Neural cell (in vitro differentiated cells): ENCODE measurements around the gene GNPTAB. TPM values are rescaled to one million over a fixed set of nuclear protein-coding genes. Genes with fewer than 3 reads are reported as not detected.

Experiments used
- H2AFZ ChIP-seq: fragments of 200-600, 300-800 bp; sonication (generic), shearing (Covaris generic); 2 replicates; pipeline ENCODE4 v1.6.0; 2014; ENCODE audit warnings: low read depth, mild to moderate bottlenecking, antibody characterized with exemption, low read length, moderate library complexity
- H3F3A ChIP-seq: fragments of 200-600 bp; shearing (Covaris generic); 2 replicates; pipeline ENCODE4 v1.6.1; 2016; ENCODE audit warnings: mild to moderate bottlenecking, moderate library complexity, mixed read lengths, antibody characterized with exemption, low read length; ENCODE audit not compliant: insufficient read depth, poor library complexity, severe bottlenecking
- H3K27ac ChIP-seq: fragments of 200-600, 300-800 bp; sonication (generic), shearing (Covaris generic); 2 replicates; pipeline ENCODE4 v1.5.1; 2014; ENCODE audit warnings: mild to moderate bottlenecking, low read length, moderate library complexity
- H3K27me3 ChIP-seq: fragments of 300-800, 200-600 bp; sonication (generic), shearing (Covaris generic); 2 replicates; pipeline ENCODE4 v1.6.0; 2014; ENCODE audit warnings: mild to moderate bottlenecking, low read depth, low read length, moderate library complexity; ENCODE audit not compliant: insufficient read depth
- H3K36me3 ChIP-seq: fragments of 300-800, 200-600 bp; sonication (generic), shearing (Covaris generic); 2 replicates; pipeline ENCODE4 v1.5.1; 2014; ENCODE audit warnings: mild to moderate bottlenecking, antibody characterized with exemption, low read length, moderate library complexity; ENCODE audit not compliant: insufficient read depth
- H3K4me2 ChIP-seq: fragments of 300-800, 200-600 bp; sonication (generic), shearing (Covaris generic); 2 replicates; pipeline ENCODE4 v1.6.0; 2014; ENCODE audit warnings: mild to moderate bottlenecking, low read length
- H3K4me3 ChIP-seq: fragments of 300-800, 200-600 bp; sonication (generic), shearing (Covaris generic); 2 replicates; pipeline ENCODE4 v1.5.1; 2014; ENCODE audit warnings: mild to moderate bottlenecking, low read length, moderate library complexity
- H3K79me2 ChIP-seq: fragments of 200-600 bp; shearing (Covaris generic); replicated peaks from 2 replicates; pipeline ENCODE4 v1.6.0; 2014; ENCODE audit warnings: mild to moderate bottlenecking, low read length, moderate library complexity; ENCODE audit not compliant: insufficient read depth
- H3K9ac ChIP-seq: fragments of 300-800, 200-600 bp; sonication (generic), shearing (Covaris generic); 2 replicates; pipeline ENCODE4 v1.6.1; 2016; ENCODE audit warnings: mild to moderate bottlenecking, low read length, mixed read lengths
- H3K9me2 ChIP-seq: fragments of 200-600 bp; shearing (Covaris generic); 2 replicates; pipeline ENCODE4 v1.6.1; 2016; ENCODE audit warnings: mild to moderate bottlenecking, low read length, mixed read lengths; ENCODE audit not compliant: insufficient read depth
- H3K9me3 ChIP-seq: fragments of 200-600, 300-800 bp; sonication (generic), shearing (Covaris generic); 2 replicates; pipeline ENCODE4 v1.6.1; 2016; ENCODE audit warnings: mild to moderate bottlenecking, mixed run types, low read length, moderate library complexity, mixed read lengths
- H4K20me1 ChIP-seq: fragments of 200-600 bp; shearing (Covaris generic); 2 replicates; pipeline ENCODE4 v1.6.1; 2016; ENCODE audit warnings: mild to moderate bottlenecking, mixed run types; ENCODE audit not compliant: insufficient read depth
- EP300 ChIP-seq: fragments of 450-650 bp; conservative IDR thresholded peaks from 2 replicates; pipeline ENCODE4 v1.6.1; 2014; ENCODE audit warnings: antibody characterized with exemption, mild to moderate bottlenecking, moderate library complexity; ENCODE audit not compliant: poor library complexity, severe bottlenecking
- EZH2 ChIP-seq: fragments of 200-600, 300-800 bp; shearing (Covaris generic), sonication (generic); IDR thresholded peaks from 2 replicates; pipeline ENCODE4 v1.6.1; 2014; ENCODE audit warnings: antibody characterized with exemption, low read length, borderline replicate concordance, mild to moderate bottlenecking; ENCODE audit not compliant: insufficient read depth, poor library complexity, severe bottlenecking
- MXI1 ChIP-seq: fragments of 450-650 bp; conservative IDR thresholded peaks from 2 replicates; pipeline ENCODE4 v1.6.1; 2014; ENCODE audit warnings: antibody characterized with exemption, mild to moderate bottlenecking; ENCODE audit not compliant: poor library complexity, severe bottlenecking
- POLR2AphosphoS5 ChIP-seq: IDR thresholded peaks from 2 replicates; pipeline ENCODE4 v1.6.1; 2012
- RAD21 ChIP-seq: fragments of 450-650 bp; conservative IDR thresholded peaks from 2 replicates; pipeline ENCODE4 v1.6.1; 2014; ENCODE audit warnings: antibody characterized with exemption, mild to moderate bottlenecking, moderate library complexity
- SMC3 ChIP-seq: fragments of 450-650 bp; conservative IDR thresholded peaks from 2 replicates; pipeline ENCODE4 v1.6.1; 2014; ENCODE audit warnings: antibody characterized with exemption, mild to moderate bottlenecking, moderate library complexity; ENCODE audit not compliant: poor library complexity
- TAF1 ChIP-seq: IDR thresholded peaks from 2 replicates; pipeline ENCODE4 v1.6.1; 2012; ENCODE audit warnings: low read depth
- polyA plus RNA-seq: library from polyadenylated mRNA; depleted of rRNA; stranded (reverse); fragments of >200 nt; gene quantifications from 2 replicates; pipeline ENCODE4 v1.2.3, GENCODE V29; 2014
- TF ChIP-seq, protein P1 (sequence below): IDR thresholded peaks from 2 replicates; pipeline ENCODE4 v1.6.1; 2012; ENCODE audit warnings: borderline replicate concordance
- TF ChIP-seq, protein P2 (sequence below): fragments of 450-650 bp; IDR thresholded peaks from 2 replicates; pipeline ENCODE4 v1.5.1; 2014; ENCODE audit warnings: antibody characterized with exemption, mild to moderate bottlenecking, moderate library complexity; ENCODE audit not compliant: poor library complexity, severe bottlenecking

Gene GNPTAB
- polyA plus RNA-seq, 1 donor from 2014 or later, result 80.0 TPM

GRCh38 chr12:101750152-101750551, 80.6 kb downstream of the GNPTAB start:
- H3K27me3 ChIP-seq, result no peaks in the 10 kb centered on the region
- no peak for TF ChIP-seq EZH2
- TF ChIP-seq SMC3, result no peak
- TF ChIP-seq, protein P1, sequence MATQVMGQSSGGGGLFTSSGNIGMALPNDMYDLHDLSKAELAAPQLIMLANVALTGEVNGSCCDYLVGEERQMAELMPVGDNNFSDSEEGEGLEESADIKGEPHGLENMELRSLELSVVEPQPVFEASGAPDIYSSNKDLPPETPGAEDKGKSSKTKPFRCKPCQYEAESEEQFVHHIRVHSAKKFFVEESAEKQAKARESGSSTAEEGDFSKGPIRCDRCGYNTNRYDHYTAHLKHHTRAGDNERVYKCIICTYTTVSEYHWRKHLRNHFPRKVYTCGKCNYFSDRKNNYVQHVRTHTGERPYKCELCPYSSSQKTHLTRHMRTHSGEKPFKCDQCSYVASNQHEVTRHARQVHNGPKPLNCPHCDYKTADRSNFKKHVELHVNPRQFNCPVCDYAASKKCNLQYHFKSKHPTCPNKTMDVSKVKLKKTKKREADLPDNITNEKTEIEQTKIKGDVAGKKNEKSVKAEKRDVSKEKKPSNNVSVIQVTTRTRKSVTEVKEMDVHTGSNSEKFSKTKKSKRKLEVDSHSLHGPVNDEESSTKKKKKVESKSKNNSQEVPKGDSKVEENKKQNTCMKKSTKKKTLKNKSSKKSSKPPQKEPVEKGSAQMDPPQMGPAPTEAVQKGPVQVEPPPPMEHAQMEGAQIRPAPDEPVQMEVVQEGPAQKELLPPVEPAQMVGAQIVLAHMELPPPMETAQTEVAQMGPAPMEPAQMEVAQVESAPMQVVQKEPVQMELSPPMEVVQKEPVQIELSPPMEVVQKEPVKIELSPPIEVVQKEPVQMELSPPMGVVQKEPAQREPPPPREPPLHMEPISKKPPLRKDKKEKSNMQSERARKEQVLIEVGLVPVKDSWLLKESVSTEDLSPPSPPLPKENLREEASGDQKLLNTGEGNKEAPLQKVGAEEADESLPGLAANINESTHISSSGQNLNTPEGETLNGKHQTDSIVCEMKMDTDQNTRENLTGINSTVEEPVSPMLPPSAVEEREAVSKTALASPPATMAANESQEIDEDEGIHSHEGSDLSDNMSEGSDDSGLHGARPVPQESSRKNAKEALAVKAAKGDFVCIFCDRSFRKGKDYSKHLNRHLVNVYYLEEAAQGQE, result no peak
- no peak for TF ChIP-seq EP300
- TF ChIP-seq TAF1, result no peak
- TF ChIP-seq RAD21, result no peak
- H3F3A ChIP-seq, result no peaks in the 10 kb centered on the region
- no peaks in the 10 kb centered on the region for H3K79me2 ChIP-seq
- H3K4me2 ChIP-seq, result no peak overlapping the region
- no peak overlapping the region for H3K9ac ChIP-seq
- H3K9me3 ChIP-seq, result no peaks in the 10 kb centered on the region
- H3K4me3 ChIP-seq, result no peak overlapping the region
- H3K36me3 ChIP-seq, result peaks cover 13% of the 10 kb centered on the region
- no peaks in the 10 kb centered on the region for H4K20me1 ChIP-seq
- H3K9me2 ChIP-seq, result no peaks in the 10 kb centered on the region
- no peak overlapping the region for H2AFZ ChIP-seq
- no peak overlapping the region for H3K27ac ChIP-seq

- H3K27ac ChIP-seq, result no peak overlapping the region
These were observed 81.1 kb downstream of the GNPTAB start for GRCh38 chr12:101749657-101750056.

DNA sequence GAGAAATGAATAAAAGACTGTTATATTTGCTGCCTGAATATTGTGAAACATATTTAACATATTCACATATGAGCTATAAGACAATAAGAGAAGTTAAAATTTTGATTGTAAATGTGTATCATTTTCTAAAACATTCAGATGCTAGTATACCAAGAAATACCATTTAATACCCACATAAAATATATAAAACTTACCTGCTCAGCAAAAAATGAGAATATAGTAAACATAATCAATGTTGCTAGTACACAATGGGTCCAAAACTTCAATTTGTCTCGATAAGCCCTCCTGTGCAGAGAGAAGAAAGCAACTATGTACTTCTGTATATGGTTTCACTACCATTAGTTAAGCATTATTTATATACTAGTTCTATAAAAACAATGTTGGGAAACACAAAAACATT, 81.9 kb downstream of the GNPTAB start:
- H3K36me3 ChIP-seq, result peaks cover 13% of the 10 kb centered on the region
- H3F3A ChIP-seq, result no peaks in the 10 kb centered on the region
- TF ChIP-seq TAF1 (no peak), SMC3 (no peak), EP300 (no peak), RAD21 (no peak), MXI1 (no peak), EZH2 (no peak), POLR2AphosphoS5 (no peak)
- TF ChIP-seq, protein P1, result no peak
- TF ChIP-seq, protein P2, sequence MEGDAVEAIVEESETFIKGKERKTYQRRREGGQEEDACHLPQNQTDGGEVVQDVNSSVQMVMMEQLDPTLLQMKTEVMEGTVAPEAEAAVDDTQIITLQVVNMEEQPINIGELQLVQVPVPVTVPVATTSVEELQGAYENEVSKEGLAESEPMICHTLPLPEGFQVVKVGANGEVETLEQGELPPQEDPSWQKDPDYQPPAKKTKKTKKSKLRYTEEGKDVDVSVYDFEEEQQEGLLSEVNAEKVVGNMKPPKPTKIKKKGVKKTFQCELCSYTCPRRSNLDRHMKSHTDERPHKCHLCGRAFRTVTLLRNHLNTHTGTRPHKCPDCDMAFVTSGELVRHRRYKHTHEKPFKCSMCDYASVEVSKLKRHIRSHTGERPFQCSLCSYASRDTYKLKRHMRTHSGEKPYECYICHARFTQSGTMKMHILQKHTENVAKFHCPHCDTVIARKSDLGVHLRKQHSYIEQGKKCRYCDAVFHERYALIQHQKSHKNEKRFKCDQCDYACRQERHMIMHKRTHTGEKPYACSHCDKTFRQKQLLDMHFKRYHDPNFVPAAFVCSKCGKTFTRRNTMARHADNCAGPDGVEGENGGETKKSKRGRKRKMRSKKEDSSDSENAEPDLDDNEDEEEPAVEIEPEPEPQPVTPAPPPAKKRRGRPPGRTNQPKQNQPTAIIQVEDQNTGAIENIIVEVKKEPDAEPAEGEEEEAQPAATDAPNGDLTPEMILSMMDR, result no peak
- no peaks in the 10 kb centered on the region for H3K27me3 ChIP-seq
- no peak overlapping the region for H3K9ac ChIP-seq
- no peaks in the 10 kb centered on the region for H4K20me1 ChIP-seq
- H3K4me3 ChIP-seq, result no peak overlapping the region
- H3K9me3 ChIP-seq, result no peaks in the 10 kb centered on the region
- H3K27ac ChIP-seq, result no peak overlapping the region
- H3K4me2 ChIP-seq, result no peak overlapping the region
- no peak overlapping the region for H2AFZ ChIP-seq
- no peaks in the 10 kb centered on the region for H3K79me2 ChIP-seq
- no peaks in the 10 kb centered on the region for H3K9me2 ChIP-seq

More at GRCh38 chr12:101749657-101750056, 81.1 kb downstream of the GNPTAB start:
- no peaks in the 10 kb centered on the region for H3K9me3 ChIP-seq
- H3K36me3 ChIP-seq, result peaks cover 13% of the 10 kb centered on the region
- H2AFZ ChIP-seq, result no peak overlapping the region
- H3K4me3 ChIP-seq, result no peak overlapping the region
- no peaks in the 10 kb centered on the region for H4K20me1 ChIP-seq
- no peak for TF ChIP-seq MXI1
- H3K4me2 ChIP-seq, result no peak overlapping the region
- no peaks in the 10 kb centered on the region for H3K9me2 ChIP-seq
- H3K9ac ChIP-seq, result no peak overlapping the region
- H3K27me3 ChIP-seq, result no peaks in the 10 kb centered on the region
- no peaks in the 10 kb centered on the region for H3F3A ChIP-seq
- H3K79me2 ChIP-seq, result no peaks in the 10 kb centered on the region
